ENCODE data around the gene LRP6.
"Not testable (repeated sequence)": the region's sequence is repeated elsewhere in the genome, so short reads cannot be mapped to it uniquely, and the experiment has no call there.

LRP6 gene

DNA sequence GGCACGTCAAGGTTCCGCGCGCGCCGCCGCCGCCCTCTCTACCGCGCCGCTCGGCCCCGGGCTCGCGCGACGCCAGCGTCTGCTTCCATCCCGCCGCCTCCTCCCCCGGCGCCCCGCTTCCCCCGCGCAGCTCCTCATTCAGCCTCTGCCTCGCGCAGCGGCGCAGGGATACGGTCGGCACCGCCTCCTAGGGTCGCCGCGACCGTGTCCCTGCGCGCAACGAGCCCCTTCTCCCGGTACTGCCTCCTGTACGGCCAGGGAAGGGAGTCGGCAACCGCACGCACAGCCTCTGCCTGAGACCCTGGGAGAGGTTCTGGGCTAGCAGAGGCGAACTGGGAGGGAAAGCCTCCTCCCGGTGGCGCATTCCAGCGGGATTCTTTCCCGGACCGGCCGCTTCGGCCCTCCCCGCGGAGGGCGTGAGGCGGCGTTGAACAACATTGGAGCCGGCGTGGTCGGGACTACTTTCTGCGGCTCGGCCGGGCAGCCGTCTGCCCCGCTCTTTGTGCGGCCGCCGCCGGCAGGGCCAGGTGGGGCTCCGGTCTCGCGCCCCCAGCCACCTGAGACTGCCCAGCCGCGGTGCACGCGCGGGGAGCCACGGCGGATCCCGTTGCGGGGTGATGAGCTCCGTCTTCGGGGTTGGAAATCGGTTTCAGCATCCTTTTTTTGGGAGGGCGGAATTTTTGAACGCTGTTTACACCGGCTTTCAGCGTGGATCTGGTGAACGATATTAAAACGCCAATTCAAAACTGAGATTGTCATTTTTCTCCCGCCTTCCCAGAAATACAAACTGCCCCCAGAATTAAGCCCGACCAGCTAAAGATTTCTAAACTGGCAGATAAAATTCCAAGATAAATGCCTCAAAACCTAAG lies at the start of gene LRP6:
LRP6 (minus strand) TSS at position 172 of the 869 bp plus-strand sequence. CDS start 309 bp downstream, outside the sequence.
- DNase-seq (ENCODE audit: low read depth) = peak; percentile 87

DNA sequence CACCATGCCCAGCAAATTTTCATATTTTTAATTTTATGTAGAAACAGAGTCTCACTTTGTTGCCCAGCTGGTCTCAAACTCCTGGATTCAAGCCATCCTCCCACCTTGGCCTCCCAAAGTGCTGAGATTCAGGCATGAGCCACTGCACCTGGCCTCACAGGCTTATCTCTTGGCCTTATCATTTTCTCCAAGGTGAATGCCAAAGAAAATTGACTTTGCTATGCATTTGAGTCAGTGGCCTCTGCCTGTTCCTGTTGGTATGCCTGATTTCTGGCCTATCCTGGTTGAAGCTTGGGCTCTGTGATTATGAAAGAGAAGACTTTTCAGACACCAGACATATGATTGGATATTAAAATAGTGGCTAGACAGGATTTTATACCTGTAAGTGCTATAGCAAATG lies 49.0 kb upstream of the LRP6 start:
- no peak for DNase-seq (ENCODE audit: low read depth)

DNA sequence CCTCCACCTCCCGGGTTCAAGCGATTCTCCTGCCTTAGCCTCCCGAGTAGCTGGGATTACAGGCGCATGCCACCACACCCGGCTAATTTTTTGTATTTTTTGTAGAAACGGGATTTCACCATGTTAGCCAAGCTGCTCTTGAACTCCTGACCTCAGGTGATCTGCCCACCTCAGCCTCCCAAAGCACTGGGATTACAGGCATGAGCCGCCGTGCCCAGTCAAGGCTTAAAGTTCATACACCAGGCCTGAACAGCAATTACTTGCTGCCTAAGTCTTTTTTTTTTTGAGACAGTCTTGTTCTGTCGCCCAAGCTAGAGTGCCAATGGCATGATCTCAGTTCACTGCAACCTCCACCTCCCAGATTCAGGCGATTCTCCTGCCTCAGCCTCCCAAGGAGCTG lies 43.9 kb upstream of the LRP6 start:
- DNase-seq (ENCODE audit: low read depth) = not testable (repeated sequence)

GRCh38 chr12:12305568-12306300 lies 38.9 kb upstream of the LRP6 start:
- DNase-seq (ENCODE audit: low read depth) = no peak

DNA sequence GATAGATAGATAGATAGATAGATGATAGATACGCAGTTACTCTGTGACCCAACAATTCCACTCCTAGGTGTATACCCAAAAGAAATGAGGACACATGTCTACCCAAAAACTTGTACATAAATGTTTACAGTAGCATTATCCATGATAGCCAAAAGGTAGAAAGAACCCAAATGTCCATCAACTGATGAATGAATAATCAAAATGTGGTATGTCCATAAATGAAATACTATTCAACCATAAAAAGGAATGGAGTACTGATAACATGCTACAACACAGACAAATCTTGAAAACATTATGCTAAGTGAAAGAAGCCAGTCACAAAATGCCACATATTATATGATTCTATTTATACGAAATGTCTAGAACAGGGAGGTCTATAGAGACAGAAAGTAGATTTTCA lies 36.1 kb upstream of the LRP6 start:
- no peak for DNase-seq (ENCODE audit: low read depth)

DNA sequence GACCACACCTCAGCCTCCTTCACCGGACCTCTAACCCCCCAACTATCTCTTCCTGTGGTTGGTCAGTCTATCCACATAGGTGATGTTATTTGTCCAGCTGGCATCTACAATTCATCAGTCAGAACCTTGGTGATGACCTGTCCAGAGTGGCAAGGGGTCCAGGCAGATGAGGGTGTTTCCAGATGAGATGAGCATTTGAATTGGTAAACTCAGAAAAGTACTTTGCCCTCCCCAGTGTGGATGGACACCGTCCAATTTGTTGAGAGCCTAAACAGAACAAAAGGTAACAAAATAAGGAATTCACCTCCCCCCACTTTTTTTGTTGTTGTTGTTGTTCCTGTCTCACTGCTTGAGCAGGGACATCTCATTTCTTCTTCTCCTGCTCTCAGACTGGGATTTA lies 34.3 kb upstream of the LRP6 start:
- no peak for DNase-seq (ENCODE audit: low read depth)

DNA sequence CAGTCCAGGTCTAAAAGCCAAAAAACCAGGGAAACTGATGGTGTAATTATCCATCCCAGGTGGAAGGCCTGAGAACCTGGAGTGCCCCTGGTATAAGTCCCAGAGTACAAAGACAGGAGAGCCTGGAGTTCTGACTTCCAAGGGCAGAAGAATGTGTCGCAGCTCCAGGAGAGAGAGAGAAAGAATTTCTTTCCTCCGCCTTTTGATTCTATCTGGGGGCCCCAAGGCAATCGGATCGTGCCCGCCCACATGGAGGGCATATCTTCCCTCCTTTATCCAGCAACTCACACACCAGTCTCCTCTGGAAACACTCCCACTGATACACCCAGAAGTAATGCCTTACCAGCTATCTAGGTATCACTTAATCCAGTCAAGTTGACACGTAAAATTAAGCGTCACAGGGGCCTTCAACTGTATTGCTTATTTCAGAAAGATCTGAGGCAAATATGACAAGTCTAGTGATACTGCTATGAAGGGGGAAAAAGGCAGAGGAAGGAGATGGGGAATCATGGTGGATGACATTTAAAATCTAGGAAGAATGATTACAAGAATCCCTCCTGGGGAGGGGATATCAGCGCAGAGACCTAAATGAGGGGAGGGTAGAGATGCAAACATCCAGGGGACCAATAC lies 30.5 kb upstream of the LRP6 start:
- no peak for DNase-seq (ENCODE audit: low read depth)

- DNase-seq (ENCODE audit: low read depth) = peak; percentile 30
These were observed 27.6 kb upstream of the LRP6 start for GRCh38 chr12:12294215-12295005.

- no peak for DNase-seq (ENCODE audit: low read depth)
These were observed 23.4 kb upstream of the LRP6 start for GRCh38 chr12:12290206-12290605.

GRCh38 chr12:12286441-12286840 lies 19.6 kb upstream of the LRP6 start:
- no peak for DNase-seq (ENCODE audit: low read depth)

DNA sequence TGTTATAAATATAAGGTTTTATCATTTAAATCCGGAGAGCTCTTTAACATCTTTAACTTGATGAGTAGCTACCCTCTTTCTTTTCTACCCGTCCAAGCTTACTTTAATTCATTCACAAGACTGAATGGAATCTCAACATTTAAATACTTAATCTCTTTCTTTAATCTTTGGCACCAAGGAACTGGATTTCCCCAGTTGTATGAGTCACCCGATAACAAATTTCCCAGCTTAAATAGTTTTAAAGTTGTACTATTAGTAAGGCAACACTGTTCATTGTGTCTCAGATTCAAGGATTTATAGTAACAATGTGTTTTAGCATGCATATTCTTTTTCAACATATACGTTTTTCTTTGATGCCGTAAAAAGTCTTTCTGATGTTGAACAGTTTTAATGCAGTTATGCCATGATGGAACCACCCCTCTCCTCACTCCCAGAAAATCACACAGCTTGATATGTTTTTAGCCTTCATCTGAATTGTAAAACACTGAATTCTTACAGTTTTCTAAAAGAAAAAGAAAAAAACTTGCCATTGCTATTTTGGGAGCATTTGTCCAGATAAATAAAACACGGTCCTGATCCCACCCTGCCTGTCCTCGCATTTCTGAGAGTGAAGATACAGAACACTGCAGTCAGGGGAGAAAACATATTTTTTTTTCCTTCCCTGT lies 16.0 kb upstream of the LRP6 start:
- no peak for DNase-seq (ENCODE audit: low read depth)

DNA sequence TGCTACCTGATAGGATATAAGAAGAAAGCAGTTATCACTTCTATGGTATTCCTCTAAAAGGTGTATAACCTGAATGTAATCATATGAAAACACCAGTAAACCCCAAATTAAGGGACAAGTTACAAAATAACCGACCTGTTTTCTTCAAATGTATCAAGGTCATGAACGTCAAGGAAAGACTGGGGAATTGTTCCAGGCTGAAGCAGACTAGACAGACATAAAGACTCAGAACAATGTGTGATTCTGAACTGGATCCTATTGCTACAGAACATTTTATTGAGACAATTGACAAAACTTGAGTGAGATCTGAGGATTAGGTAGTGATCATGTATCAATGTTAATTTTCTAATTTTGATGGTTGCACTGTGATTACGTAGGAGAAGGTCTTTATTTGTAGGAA lies 15.4 kb upstream of the LRP6 start:
- no peak for DNase-seq (ENCODE audit: low read depth)

DNA sequence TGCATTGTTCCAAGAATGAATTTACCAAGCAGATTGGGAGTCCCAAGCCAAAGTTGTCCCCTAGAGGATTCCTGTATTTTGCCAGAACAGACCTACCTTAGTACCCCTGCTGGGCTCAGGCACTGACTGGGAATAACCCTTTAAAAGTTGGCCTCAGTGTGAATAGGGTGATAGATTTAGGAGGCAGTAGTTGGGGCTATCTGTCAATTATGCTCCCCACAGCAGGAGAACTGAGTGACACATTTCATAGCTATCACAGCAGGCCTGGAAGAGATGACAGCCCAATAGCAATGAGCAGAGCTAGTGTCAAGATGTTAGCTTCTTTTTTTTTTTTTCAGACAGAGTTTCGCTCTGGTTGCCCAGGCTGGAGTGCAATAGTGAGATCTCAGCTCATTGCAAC lies 14.3 kb upstream of the LRP6 start:
- no peak for DNase-seq (ENCODE audit: low read depth)

GRCh38 chr12:12278899-12279298 lies 12.1 kb upstream of the LRP6 start:
- peak; percentile 68 for DNase-seq (ENCODE audit: low read depth)

- DNase-seq (ENCODE audit: low read depth) = no peak
These were observed 9.0 kb upstream of the LRP6 start for GRCh38 chr12:12275874-12276273.

- DNase-seq (ENCODE audit: low read depth) = no peak
These were observed 6.6 kb upstream of the LRP6 start for GRCh38 chr12:12273291-12273957.

DNA sequence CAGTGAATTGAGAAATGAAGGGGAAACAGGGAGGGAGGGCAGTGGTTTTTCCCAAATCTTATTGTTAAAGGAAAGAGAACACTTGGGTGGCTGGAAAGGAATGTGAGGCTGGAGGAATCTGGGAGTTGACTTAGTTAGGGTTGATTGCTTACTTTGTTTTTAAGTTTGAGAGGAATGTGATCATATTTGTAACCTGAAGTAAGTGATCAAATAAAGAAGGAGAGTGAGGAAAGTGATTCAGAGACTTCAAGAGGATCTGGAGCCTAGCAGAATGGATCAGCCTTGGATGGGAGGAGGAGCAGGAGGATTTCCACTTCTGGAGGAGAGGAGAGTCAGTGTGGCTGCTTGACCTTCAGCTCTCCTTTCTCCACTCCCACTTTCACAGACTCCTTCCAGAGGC lies 6.0 kb upstream of the LRP6 start:
- DNase-seq (ENCODE audit: low read depth) = no peak

DNA sequence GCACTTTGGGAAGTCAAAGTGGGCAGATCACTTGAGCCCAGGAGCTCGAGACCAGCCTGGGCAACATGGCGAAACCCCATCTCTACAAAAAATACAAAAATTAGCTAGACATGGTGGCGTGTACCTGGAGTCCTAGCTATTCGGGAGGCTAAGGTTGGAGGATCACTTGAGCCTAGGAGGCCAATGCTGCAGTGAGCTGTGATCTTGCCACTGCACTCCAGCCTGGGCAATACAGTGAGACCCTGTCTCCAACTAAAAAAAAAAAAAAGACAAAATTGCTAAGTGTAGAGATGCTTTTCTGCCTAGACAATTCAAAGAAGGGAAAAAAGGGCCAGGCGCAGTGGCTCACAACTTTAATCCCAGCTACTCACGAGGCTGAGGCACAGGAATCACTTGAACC lies 3.4 kb upstream of the LRP6 start:
- no peak for DNase-seq (ENCODE audit: low read depth)

GRCh38 chr12:12267742-12268200 lies 927 bp upstream of the LRP6 start:
- DNase-seq (ENCODE audit: low read depth) = no peak

DNA sequence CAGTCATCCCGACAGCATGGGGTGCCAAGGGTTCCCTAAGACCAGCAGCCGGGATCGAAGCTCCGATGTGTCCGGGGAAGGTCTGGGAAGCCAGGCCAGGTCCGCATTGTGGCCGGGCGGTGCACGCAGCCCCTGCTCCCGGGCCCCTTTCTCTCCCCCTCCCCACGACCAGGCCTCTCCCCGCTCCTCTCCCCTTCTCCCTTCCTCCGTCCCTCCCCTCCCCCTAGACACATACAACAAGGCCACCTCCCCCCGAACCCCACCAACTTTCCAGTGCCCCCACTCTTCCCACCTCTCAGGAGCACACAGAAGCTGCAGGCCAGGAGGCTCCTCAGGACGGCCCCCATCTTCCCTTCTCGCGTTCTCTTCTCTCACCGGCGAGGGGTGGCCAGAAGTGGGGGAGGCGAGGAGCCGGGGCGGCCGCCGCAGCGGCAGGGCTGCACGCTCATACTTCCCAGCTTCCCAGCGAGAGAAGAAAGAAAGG lies 413 bp downstream of the LRP6 start:
- no peak for DNase-seq (ENCODE audit: low read depth)
